Loucy (cell line): ENCODE results near the gene AGT.

Experiments used
- CTCF ChIP-seq: fragments of 200-600 bp; sonication (generic); conservative IDR thresholded peaks from 2 replicates; pipeline ENCODE4 v1.5.1; 2014; ENCODE audit warnings: mild to moderate bottlenecking, antibody characterized with exemption, low read length
- EZH2phosphoT487 ChIP-seq: fragments of 200-600 bp; IDR thresholded peaks from 2 replicates; pipeline ENCODE4 v1.6.1; 2018; ENCODE audit warnings: antibody characterized with exemption, mild to moderate bottlenecking, moderate library complexity, borderline replicate concordance

- TF ChIP-seq CTCF (no peak), EZH2phosphoT487 (no peak)
These were observed 29.8 kb downstream of the AGT start for GRCh38 chr1:230684146-230684545.
